ENCODE measurements around the gene STK32B. TPM values are rescaled to one million over a fixed set of nuclear protein-coding genes. Genes with fewer than 3 reads are reported as not detected.
"Not testable (repeated sequence)": the region's sequence is repeated elsewhere in the genome, so short reads cannot be mapped to it uniquely, and the experiment has no call there.

STK32B gene
- total RNA-seq, 1 donor from 2014 or later, result not detected

GRCh38 chr4:5249727-5250126, 198.4 kb downstream of the STK32B start:
- Mint-ChIP-seq H3K4me3 (no peak overlapping the region), H3K36me3 (ENCODE audit: low read depth) (no peaks in the 10 kb centered on the region), H3K27me3 (no peaks in the 10 kb centered on the region), H3K9me3 (peaks cover 8% of the 10 kb centered on the region), H3K27ac (no peak overlapping the region), H3K4me1 (no peaks in the 10 kb centered on the region)
- intact Hi-C loops (cut with micrococcal nuclease), result no loop called here
- DNase-seq, result no peak

GRCh38 chr4:5250536-5250935, 199.3 kb downstream of the STK32B start:
- H3K27ac Mint-ChIP-seq; H3K36me3 Mint-ChIP-seq (ENCODE audit: low read depth); H3K27me3 Mint-ChIP-seq; H3K9me3 Mint-ChIP-seq; intact Hi-C loops (cut with micrococcal nuclease); DNase-seq; H3K4me1 Mint-ChIP-seq; H3K4me3 Mint-ChIP-seq: not testable (repeated sequence)

GRCh38 chr4:5256421-5256820, 205.1 kb downstream of the STK32B start:
- Mint-ChIP-seq H3K36me3 (ENCODE audit: low read depth) (no peaks in the 10 kb centered on the region), H3K27me3 (no peaks in the 10 kb centered on the region), H3K4me1 (no peaks in the 10 kb centered on the region), H3K27ac (no peak overlapping the region), H3K4me3 (no peak overlapping the region), H3K9me3 (peaks cover 4% of the 10 kb centered on the region)
- DNase-seq, result no peak
- intact Hi-C loops (cut with micrococcal nuclease), result no loop called here

GRCh38 chr4:5257086-5257485, 205.8 kb downstream of the STK32B start:
- H3K4me3 Mint-ChIP-seq, result no peak overlapping the region
- intact Hi-C loops (cut with micrococcal nuclease), result no loop called here
- H3K36me3 Mint-ChIP-seq (ENCODE audit: low read depth), result no peaks in the 10 kb centered on the region
- no peaks in the 10 kb centered on the region for H3K4me1 Mint-ChIP-seq
- H3K27ac Mint-ChIP-seq, result no peak overlapping the region
- peaks cover 4% of the 10 kb centered on the region for H3K9me3 Mint-ChIP-seq
- no peaks in the 10 kb centered on the region for H3K27me3 Mint-ChIP-seq
- DNase-seq, result no peak

GRCh38 chr4:5259471-5259870, 208.2 kb downstream of the STK32B start:
- no peak for DNase-seq
- Mint-ChIP-seq H3K4me3 (no peak overlapping the region), H3K4me1 (no peaks in the 10 kb centered on the region), H3K27ac (no peak overlapping the region), H3K9me3 (peaks cover 4% of the 10 kb centered on the region), H3K36me3 (ENCODE audit: low read depth) (no peaks in the 10 kb centered on the region), H3K27me3 (no peaks in the 10 kb centered on the region)
- intact Hi-C loops (cut with micrococcal nuclease), result no loop called here

GRCh38 chr4:5260121-5260520, 208.8 kb downstream of the STK32B start:
- no peaks in the 10 kb centered on the region for H3K36me3 Mint-ChIP-seq (ENCODE audit: low read depth)
- H3K27me3 Mint-ChIP-seq, result no peaks in the 10 kb centered on the region
- H3K4me1 Mint-ChIP-seq, result no peaks in the 10 kb centered on the region
- peaks cover 4% of the 10 kb centered on the region for H3K9me3 Mint-ChIP-seq
- H3K4me3 Mint-ChIP-seq, result no peak overlapping the region
- H3K27ac Mint-ChIP-seq, result no peak overlapping the region
- no peak for DNase-seq
- intact Hi-C loops (cut with micrococcal nuclease), result no loop called here

GRCh38 chr4:5261866-5262265, 210.6 kb downstream of the STK32B start:
- H3K4me1 Mint-ChIP-seq, result no peaks in the 10 kb centered on the region
- DNase-seq, result no peak
- peaks cover 4% of the 10 kb centered on the region for H3K9me3 Mint-ChIP-seq
- intact Hi-C loops (cut with micrococcal nuclease), result no loop called here
- H3K27me3 Mint-ChIP-seq, result no peaks in the 10 kb centered on the region
- H3K36me3 Mint-ChIP-seq (ENCODE audit: low read depth), result no peaks in the 10 kb centered on the region
- no peak overlapping the region for H3K27ac Mint-ChIP-seq
- H3K4me3 Mint-ChIP-seq, result no peak overlapping the region

- DNase-seq, result no peak
- Mint-ChIP-seq H3K27ac (no peak overlapping the region), H3K9me3 (no peaks in the 10 kb centered on the region), H3K27me3 (no peaks in the 10 kb centered on the region), H3K4me3 (no peak overlapping the region), H3K4me1 (no peaks in the 10 kb centered on the region), H3K36me3 (ENCODE audit: low read depth) (no peaks in the 10 kb centered on the region)
- intact Hi-C loops (cut with micrococcal nuclease), result no loop called here
Observed at GRCh38 chr4:5266991-5267390, 215.7 kb downstream of the STK32B start.

GRCh38 chr4:5267408-5267807, 216.1 kb downstream of the STK32B start:
- Mint-ChIP-seq H3K4me1 (no peaks in the 10 kb centered on the region), H3K9me3 (no peaks in the 10 kb centered on the region), H3K36me3 (ENCODE audit: low read depth) (no peaks in the 10 kb centered on the region), H3K27ac (no peak overlapping the region), H3K27me3 (no peaks in the 10 kb centered on the region), H3K4me3 (no peak overlapping the region)
- DNase-seq, result no peak
- intact Hi-C loops (cut with micrococcal nuclease), result no loop called here

GRCh38 chr4:5276475-5277075, 225.3 kb downstream of the STK32B start:
- intact Hi-C loops (cut with micrococcal nuclease), result no loop called here
- no peak for DNase-seq
- Mint-ChIP-seq H3K27me3 (no peaks in the 10 kb centered on the region), H3K4me1 (no peaks in the 10 kb centered on the region), H3K36me3 (ENCODE audit: low read depth) (no peaks in the 10 kb centered on the region), H3K9me3 (peaks cover 7% of the 10 kb centered on the region), H3K4me3 (no peak overlapping the region), H3K27ac (no peak overlapping the region)

- H3K9me3 Mint-ChIP-seq, result peaks cover 7% of the 10 kb centered on the region
- no peak overlapping the region for H3K4me3 Mint-ChIP-seq
- DNase-seq, result no peak
- H3K27ac Mint-ChIP-seq, result no peak overlapping the region
- no peaks in the 10 kb centered on the region for H3K36me3 Mint-ChIP-seq (ENCODE audit: low read depth)
- intact Hi-C loops (cut with micrococcal nuclease), result no loop called here
- no peaks in the 10 kb centered on the region for H3K4me1 Mint-ChIP-seq
- no peaks in the 10 kb centered on the region for H3K27me3 Mint-ChIP-seq
Observed at GRCh38 chr4:5277079-5277478, 225.8 kb downstream of the STK32B start.

- DNase-seq, result no peak
- H3K27ac Mint-ChIP-seq, result no peak overlapping the region
- H3K4me1 Mint-ChIP-seq, result no peaks in the 10 kb centered on the region
- no peaks in the 10 kb centered on the region for H3K36me3 Mint-ChIP-seq (ENCODE audit: low read depth)
- no peaks in the 10 kb centered on the region for H3K27me3 Mint-ChIP-seq
- H3K4me3 Mint-ChIP-seq, result no peak overlapping the region
- peaks cover 7% of the 10 kb centered on the region for H3K9me3 Mint-ChIP-seq
- intact Hi-C loops (cut with micrococcal nuclease), result no loop called here
Observed at GRCh38 chr4:5278213-5278612, 226.9 kb downstream of the STK32B start.

- DNase-seq; H3K9me3 Mint-ChIP-seq; intact Hi-C loops (cut with micrococcal nuclease); H3K4me1 Mint-ChIP-seq; H3K27ac Mint-ChIP-seq; H3K36me3 Mint-ChIP-seq (ENCODE audit: low read depth); H3K4me3 Mint-ChIP-seq; H3K27me3 Mint-ChIP-seq: not testable (repeated sequence)
Observed at GRCh38 chr4:5280069-5280468, 228.8 kb downstream of the STK32B start.

GRCh38 chr4:5280828-5281227, 229.5 kb downstream of the STK32B start:
- H3K27me3 Mint-ChIP-seq, result no peaks in the 10 kb centered on the region
- no peaks in the 10 kb centered on the region for H3K36me3 Mint-ChIP-seq (ENCODE audit: low read depth)
- no peak overlapping the region for H3K27ac Mint-ChIP-seq
- H3K4me1 Mint-ChIP-seq, result no peaks in the 10 kb centered on the region
- DNase-seq, result no peak
- H3K4me3 Mint-ChIP-seq, result no peak overlapping the region
- intact Hi-C loops (cut with micrococcal nuclease), result no loop called here
- H3K9me3 Mint-ChIP-seq, result no peaks in the 10 kb centered on the region

- H3K27me3 Mint-ChIP-seq, result no peaks in the 10 kb centered on the region
- intact Hi-C loops (cut with micrococcal nuclease), result no loop called here
- H3K4me1 Mint-ChIP-seq, result no peaks in the 10 kb centered on the region
- H3K4me3 Mint-ChIP-seq, result no peak overlapping the region
- H3K27ac Mint-ChIP-seq, result no peak overlapping the region
- no peak for DNase-seq
- H3K9me3 Mint-ChIP-seq, result no peaks in the 10 kb centered on the region
- no peaks in the 10 kb centered on the region for H3K36me3 Mint-ChIP-seq (ENCODE audit: low read depth)
Observed at GRCh38 chr4:5283837-5284236, 232.6 kb downstream of the STK32B start.

Measured in activated CD4-positive, alpha-beta T cell treated with anti-CD3 and anti-CD28 coated beads, Interleukin-2, amount 10 ng/mL, durations not matched to agents 24 days and 14 days (primary cell).